Astrocyte of the cerebellum (primary cell): ENCODE data around the gene PFN3.

Experiments
- DNase-seq: peaks from one replicate; pipeline ENCODE4 v3.0.0-alpha.2; 2011; ENCODE audit warnings: low read depth
- H3K4me3 ChIP-seq: 2 replicates; pipeline ENCODE4 v1.5.1; 2011; ENCODE audit warnings: mild to moderate bottlenecking, low read depth, low read length, moderate library complexity
- CTCF ChIP-seq: IDR thresholded peaks from 2 replicates; pipeline ENCODE4 v1.5.1; 2012; ENCODE audit warnings: low read length, low read depth, moderate library complexity, mild to moderate bottlenecking; ENCODE audit errors: missing control alignments
- in situ Hi-C: cut with HindIII; loops from 2 replicates; pipeline ENCODE4 v1.10.0; 2017; ENCODE audit warnings: low sequenced_read_pairs

PFN3 gene

DNA sequence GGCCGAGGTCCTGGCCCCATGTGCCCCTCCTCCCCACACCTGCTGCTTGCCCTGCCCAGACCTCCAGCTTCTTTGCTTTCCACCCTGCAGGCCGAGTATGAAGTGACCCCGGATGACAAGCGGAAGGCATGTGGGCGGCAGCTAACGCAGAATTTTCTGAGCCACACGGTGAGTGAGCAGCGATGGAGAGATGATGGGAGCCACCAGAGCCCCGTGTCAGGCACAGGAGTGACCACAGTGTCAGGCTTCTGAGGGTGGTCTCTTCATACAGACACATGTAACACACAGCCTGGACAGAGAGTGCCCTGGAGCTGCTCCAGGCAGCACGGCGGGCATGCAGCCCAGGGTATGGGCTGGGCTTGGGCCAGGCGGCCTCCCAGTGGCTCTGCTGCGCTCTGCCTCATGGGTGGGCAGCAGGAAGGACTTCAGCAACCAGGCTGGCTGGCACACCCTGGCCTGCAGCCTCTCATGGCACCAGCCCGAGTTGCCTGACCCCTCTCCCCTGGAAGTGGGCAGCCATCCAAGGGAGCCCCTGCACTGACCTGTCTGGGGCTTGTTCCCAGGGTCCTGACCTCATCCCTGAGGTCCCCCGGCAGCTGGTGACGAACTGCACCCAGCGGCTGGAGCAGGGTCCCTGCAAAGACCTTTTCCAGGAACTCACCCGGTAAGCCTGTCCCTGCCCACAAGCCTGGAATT, 31.8 kb upstream of the PFN3 start:
- in situ Hi-C loops = no loop called here
- no peak for DNase-seq

GRCh38 chr5:177431317-177432142, 31.1 kb upstream of the PFN3 start:
- in situ Hi-C loops = no loop called here
- DNase-seq = no peak
- TF ChIP-seq CTCF = no peak
- no peak overlapping the region for H3K4me3 ChIP-seq

More for the DNA sequence above, 31.8 kb upstream of the PFN3 start:
- H3K4me3 ChIP-seq = no peak overlapping the region
- TF ChIP-seq CTCF = no peak

- no peak for DNase-seq
- TF ChIP-seq CTCF = no peak
- in situ Hi-C loops = no loop called here
- no peak overlapping the region for H3K4me3 ChIP-seq
Observed at GRCh38 chr5:177430972-177431316, 30.5 kb upstream of the PFN3 start.

DNA sequence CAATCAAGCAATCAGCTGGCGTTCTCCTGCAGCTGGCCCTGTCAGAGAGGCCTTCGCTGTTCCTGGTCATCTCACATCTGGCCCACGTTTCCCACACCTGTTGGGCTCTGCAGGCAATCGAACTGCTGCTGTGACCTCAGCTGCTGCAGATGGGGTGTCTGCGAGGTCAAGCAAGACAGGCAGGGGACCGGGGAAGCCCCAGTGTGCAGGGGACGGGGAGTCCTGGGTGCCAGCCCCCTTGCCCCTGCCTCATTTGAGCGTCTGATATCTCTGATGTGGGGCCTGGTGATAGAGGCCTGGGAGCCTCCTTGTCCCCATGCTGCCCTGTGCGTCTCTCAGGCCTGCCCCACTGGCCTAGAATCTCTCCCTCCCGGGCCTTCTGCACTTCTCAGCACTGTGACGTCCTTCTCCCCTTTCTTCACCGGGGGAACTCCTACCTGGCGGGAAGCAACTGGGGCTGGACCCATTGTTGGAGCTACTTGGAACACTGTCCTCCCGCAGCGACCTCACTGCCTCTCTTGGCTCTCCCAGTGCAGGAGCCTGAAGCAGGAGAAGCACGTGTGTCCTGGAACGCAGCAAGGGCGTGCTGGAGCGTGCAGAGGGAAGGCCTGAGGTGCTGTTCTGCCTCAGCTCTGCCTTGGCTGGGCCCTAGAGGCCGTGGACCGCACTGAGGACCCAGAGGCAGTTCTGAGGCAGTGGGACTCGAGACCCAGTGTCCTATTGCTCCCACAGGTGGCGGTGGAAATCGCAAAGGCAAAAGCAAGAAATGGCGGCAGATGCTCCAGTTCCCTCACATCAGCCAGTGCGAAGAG, 29.9 kb upstream of the PFN3 start:
- no peak for TF ChIP-seq CTCF
- no peak overlapping the region for H3K4me3 ChIP-seq
- DNase-seq = no peak
- in situ Hi-C loops = no loop called here

- in situ Hi-C loops = no loop called here
- no peak overlapping the region for H3K4me3 ChIP-seq
- DNase-seq = no peak
- TF ChIP-seq CTCF = no peak
Observed at GRCh38 chr5:177429248-177430040, 29.0 kb upstream of the PFN3 start.
